GM10248 (cell line): ENCODE measurements around the gene GAS2.
A peak's percentile ranks its signal among the peaks of the same experiment; 100 is the strongest.

Experiments
- CTCF ChIA-PET: fragments of 300-600 bp; sonication (Branson Sonifier 250); formaldehyde crosslinking; extraction: SDS; loops from one replicate; lab custom pipeline; 2021; ENCODE audit warnings: antibody characterized with exemption; lab: Yijun Ruan, JAX
- POLR2A ChIA-PET: fragments of 350-650 bp; sonication (Branson Sonifier 250); formaldehyde crosslinking; extraction: SDS; loops from one replicate; lab custom pipeline; 2020; ENCODE audit warnings: antibody characterized with exemption; lab: Yijun Ruan, JAX
- DNase-seq: peaks from one replicate; pipeline ENCODE4 v3.0.0; 2012; ENCODE audit errors: extremely low spot score
- CTCF ChIP-seq: IDR thresholded peaks from 2 replicates; pipeline ENCODE4 v1.5.1; 2012; ENCODE audit warnings: mild to moderate bottlenecking, low read depth; ENCODE audit errors: extremely low read depth, missing control alignments, control extremely low read depth

Gene GAS2

DNA sequence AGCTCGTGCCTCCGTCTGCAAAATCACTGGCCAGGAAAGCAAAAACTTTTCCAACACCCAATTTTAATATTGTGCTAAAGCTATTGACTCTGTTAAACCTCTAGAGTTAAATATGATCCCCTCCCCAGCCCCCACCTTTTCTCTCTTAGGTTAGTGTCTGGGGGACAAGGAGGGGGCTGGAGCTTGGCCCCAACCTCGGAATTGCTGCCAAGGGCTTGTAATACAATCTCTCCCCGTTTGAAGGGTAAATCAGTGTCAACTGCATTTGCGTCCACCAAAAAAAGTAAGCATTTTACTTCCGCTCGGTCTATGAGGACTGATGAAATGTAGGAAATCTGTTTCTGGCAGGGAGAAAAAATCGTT is at the start of gene GAS2:
TSS of gene GAS2 (plus strand) at position 287 of the 363 bp plus-strand sequence. CDS start 8,259 bp downstream, outside the sequence.
- CTCF ChIA-PET: interaction anchor here (0.8 to 3.3 kb wide), 7 partner anchors 9 to 122 kb away, joined by 3 to 11 read pairs (median 4); no protein-coding TSS in a partner anchor

GRCh38 chr11:22617868-22618267 is 48.5 kb upstream of the GAS2 start:
- CTCF ChIA-PET: interaction anchor here (0.6 kb wide), 1 partner anchor 13 kb away, joined by 3 read pairs; no protein-coding TSS in a partner anchor
- no peak for TF ChIP-seq CTCF
- no peak for DNase-seq
- POLR2A ChIA-PET: no interaction called here

More for the DNA sequence above, at the start of gene GAS2:
- DNase-seq: peak; percentile 12
- POLR2A ChIA-PET: no interaction called here
- TF ChIP-seq CTCF: no peak

- POLR2A ChIA-PET: no interaction called here
- DNase-seq: peak; percentile 57
- TF ChIP-seq CTCF: peak; percentile 64
- CTCF ChIA-PET: interaction anchor here (0.7 to 2.6 kb wide), 10 partner anchors 8 to 204 kb away, joined by 3 to 9 read pairs (median 4); no protein-coding TSS in a partner anchor
Measured at GRCh38 chr11:22624742-22625447, 41.5 kb upstream of the GAS2 start.

DNA sequence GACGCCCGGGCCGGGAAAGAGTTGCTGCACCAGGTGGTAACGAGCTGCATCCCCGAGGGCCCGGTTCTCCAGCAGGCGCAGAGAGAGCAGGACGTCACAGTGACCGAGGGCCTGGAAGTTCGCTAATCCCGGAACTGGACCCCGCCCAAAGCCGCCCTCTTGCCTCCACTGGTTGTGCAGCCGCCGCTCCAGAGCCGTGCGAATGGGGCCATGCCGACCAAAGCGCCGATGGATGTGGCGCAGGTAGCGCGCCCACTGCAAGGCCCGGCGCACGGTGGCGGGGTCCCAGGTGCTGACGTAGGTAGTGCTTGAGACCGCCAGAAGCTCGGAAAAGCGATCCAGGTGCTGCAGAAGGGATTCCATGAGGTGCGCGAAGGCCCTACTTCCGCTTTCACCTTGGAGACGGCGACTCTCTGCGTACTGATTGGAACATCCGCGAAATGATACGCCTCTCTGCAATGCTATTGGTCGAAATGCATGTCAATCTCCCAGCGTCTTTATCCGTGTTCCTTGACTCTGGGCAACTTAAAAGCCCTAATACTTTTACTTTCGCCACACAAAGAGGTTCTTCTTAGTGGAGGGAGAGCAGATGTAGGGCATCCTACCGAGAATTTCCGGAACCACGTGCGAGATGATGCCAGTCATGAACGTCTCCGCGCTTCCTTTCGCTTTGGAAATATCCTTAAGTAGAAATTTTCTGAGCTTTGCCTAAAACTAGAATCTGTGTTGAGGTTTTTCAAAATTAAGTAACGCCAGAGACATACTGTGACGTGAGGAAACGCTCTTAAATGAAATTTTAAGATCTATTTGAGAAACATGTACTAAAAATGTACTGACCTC is 40.7 kb upstream of the GAS2 start, which contains the start of gene FANCF:
TSS of gene FANCF (minus strand) at position 376 of the 840 bp plus-strand sequence. CDS start at position 363, 13 bp downstream.
- POLR2A ChIA-PET: no interaction called here
- CTCF ChIA-PET: interaction anchor here (0.9 to 2.6 kb wide), 7 partner anchors 8 to 203 kb away, joined by 3 to 9 read pairs (median 3); no protein-coding TSS in a partner anchor
- peak; percentile 93 for DNase-seq

GRCh38 chr11:22626573-22627239 is 39.7 kb upstream of the GAS2 start:
- ChIA-PET POLR2A (no interaction called here), CTCF (interaction anchor here (1.1 to 1.6 kb wide), 3 partner anchors 44 to 202 kb away, joined by 3 to 5 read pairs (median 4); no protein-coding TSS in a partner anchor)
- DNase-seq: no peak
- TF ChIP-seq CTCF: no peak

More for the DNA sequence above, 40.7 kb upstream of the GAS2 start, which contains the start of gene FANCF:
- TF ChIP-seq CTCF: no peak
